NAMALWA (cell line): ENCODE results near the gene MRC2.

ENCODE experiments used
- DNase-seq: peaks from one replicate; pipeline ENCODE4 v3.0.0-alpha.2; 2015; ENCODE audit warnings: low spot score

MRC2 gene

GRCh38 chr17:62637809-62638208, 10.3 kb downstream of the MRC2 start:
- DNase-seq = no peak

GRCh38 chr17:62641153-62641552, 13.7 kb downstream of the MRC2 start:
- no peak for DNase-seq

- no peak for DNase-seq
Observed at GRCh38 chr17:62641951-62642350, 14.5 kb downstream of the MRC2 start.

- no peak for DNase-seq
Observed at GRCh38 chr17:62643496-62643895, 16.0 kb downstream of the MRC2 start.

GRCh38 chr17:62644487-62645173, 17.2 kb downstream of the MRC2 start:
- DNase-seq = no peak

- no peak for DNase-seq
Observed at GRCh38 chr17:62648251-62648955, 20.9 kb downstream of the MRC2 start.

- DNase-seq = no peak
Observed at GRCh38 chr17:62648956-62649294, 21.5 kb downstream of the MRC2 start.

GRCh38 chr17:62649570-62649969, 22.1 kb downstream of the MRC2 start:
- no peak for DNase-seq

- DNase-seq = no peak
Observed at GRCh38 chr17:62650587-62650986, 23.1 kb downstream of the MRC2 start.

GRCh38 chr17:62652251-62653001, 25.0 kb downstream of the MRC2 start:
- no peak for DNase-seq

- no peak for DNase-seq
Observed at GRCh38 chr17:62653002-62653825, 25.7 kb downstream of the MRC2 start.

- DNase-seq = no peak
Observed at GRCh38 chr17:62653826-62654761, 26.6 kb downstream of the MRC2 start.

- no peak for DNase-seq
Observed at GRCh38 chr17:62655656-62656055, 28.2 kb downstream of the MRC2 start.

GRCh38 chr17:62656446-62656845, 29.0 kb downstream of the MRC2 start:
- DNase-seq = no peak

- no peak for DNase-seq
Observed at GRCh38 chr17:62657145-62657665, 29.7 kb downstream of the MRC2 start.

GRCh38 chr17:62657690-62658089, 30.2 kb downstream of the MRC2 start:
- no peak for DNase-seq

GRCh38 chr17:62658136-62658920, 30.9 kb downstream of the MRC2 start:
- DNase-seq = no peak

GRCh38 chr17:62660629-62661118, 33.2 kb downstream of the MRC2 start:
- no peak for DNase-seq

GRCh38 chr17:62661337-62661736, 33.9 kb downstream of the MRC2 start:
- DNase-seq = no peak

GRCh38 chr17:62662855-62663254, 35.4 kb downstream of the MRC2 start:
- no peak for DNase-seq
